HG03196 (cell line): Measurements from ENCODE around the gene SYPL1.

Experiments
- ATAC-seq: cut with Tn5 transposase; IDR thresholded peaks from one replicate; pipeline ENCODE4 v1.9.1; 2021; ENCODE audit not compliant: unreplicated experiment

The SYPL1 gene

DNA sequence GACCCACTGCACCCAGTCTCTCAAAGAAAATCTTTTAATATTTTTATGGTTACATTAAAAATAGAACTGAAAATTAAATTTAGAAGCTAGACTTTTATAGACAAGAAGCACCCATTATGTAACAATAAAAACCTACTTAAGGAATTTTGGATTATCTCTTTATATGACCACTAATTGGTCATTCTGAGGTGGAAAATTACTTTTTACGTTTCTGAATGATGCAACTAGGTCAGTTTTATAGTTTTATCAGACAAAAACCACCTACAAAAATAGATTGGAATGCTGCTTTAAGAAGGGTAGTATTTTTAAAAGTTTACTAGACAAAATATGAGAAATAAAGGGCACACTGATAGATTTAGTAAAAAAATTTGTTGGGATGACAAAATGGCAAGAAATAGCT, 16.5 kb downstream of the SYPL1 start:
- no peak for ATAC-seq

- ATAC-seq, result no peak
Measured at GRCh38 chr7:106094780-106095179, 17.3 kb downstream of the SYPL1 start.

DNA sequence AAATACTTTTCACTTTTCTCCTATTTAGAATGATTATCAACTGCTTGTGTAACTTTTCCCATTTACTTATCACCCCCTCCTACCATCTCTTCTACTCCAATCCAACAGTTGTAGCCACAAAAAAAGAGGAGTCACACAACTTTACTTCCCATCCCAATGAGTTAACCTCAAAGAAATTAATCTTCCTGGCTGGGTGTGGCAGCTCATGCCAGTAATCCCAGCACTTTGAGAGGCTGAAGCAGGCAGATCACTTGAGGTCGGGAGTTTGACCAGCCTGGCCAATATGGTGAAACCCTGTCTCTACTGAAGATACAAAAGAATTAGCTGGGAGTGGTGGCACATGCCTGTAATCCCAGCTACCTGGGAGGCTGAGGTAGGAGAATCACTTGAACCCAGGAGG, 19.9 kb downstream of the SYPL1 start:
- ATAC-seq, result no peak

DNA sequence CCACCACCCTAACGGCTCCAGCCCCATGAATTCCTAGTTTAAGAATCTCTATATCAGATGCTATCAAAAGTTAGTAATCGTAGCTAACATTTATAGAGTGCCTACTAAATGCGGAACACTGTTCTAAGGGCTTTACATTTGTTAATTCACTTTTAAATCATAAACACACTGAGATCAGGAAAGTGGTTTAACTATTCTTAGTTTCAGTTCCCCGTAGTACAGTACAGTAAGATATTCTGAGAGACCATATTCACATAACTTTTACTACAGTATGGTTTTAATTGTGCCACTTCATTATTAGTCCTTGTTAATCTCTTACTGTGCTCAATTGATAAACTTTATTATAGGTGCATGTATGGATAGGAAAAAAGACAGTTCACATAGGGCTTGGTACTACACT, 22.5 kb downstream of the SYPL1 start:
- no peak for ATAC-seq

- no peak for ATAC-seq
Measured at GRCh38 chr7:106088014-106088413, 24.1 kb downstream of the SYPL1 start.

GRCh38 chr7:106086062-106086461, 26.1 kb downstream of the SYPL1 start:
- no peak for ATAC-seq

DNA sequence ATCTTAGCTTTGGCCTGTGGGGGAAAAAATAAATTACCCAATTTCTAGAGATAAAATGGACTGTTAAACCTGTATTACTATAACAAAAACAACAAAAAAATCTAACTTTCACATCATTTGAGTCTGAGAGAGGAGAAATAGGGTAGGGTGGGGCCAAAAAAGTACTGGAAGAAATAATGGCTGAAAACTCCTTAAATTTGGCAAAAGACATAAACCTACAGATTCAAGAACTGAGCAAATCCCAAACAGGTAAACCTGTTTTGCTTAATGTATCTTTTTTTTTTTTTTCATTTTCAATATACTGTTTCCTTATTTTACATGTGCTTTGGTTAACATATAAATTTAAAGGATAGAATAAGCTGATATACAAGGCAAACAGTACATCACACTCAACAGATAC, 27.1 kb downstream of the SYPL1 start:
- ATAC-seq, result no peak

DNA sequence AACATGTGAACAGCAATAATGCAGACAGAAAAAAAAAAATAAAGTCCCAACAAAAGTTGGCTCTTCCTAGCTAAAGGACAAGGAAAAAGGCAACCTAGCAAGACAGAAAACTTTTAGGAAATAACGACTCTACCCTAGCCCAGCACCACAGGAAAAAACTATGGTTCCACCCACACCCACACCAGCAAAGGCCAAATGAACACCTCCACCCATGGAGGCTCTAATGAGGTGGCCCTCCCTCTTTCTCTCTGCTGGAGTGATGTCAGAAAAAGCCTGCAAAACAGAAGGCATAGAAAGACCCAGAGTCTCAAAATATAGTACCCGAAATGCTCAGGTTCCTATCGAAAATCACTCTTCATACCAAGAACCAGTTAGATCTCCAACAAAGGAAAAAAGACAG, 28.4 kb downstream of the SYPL1 start:
- ATAC-seq, result no peak

DNA sequence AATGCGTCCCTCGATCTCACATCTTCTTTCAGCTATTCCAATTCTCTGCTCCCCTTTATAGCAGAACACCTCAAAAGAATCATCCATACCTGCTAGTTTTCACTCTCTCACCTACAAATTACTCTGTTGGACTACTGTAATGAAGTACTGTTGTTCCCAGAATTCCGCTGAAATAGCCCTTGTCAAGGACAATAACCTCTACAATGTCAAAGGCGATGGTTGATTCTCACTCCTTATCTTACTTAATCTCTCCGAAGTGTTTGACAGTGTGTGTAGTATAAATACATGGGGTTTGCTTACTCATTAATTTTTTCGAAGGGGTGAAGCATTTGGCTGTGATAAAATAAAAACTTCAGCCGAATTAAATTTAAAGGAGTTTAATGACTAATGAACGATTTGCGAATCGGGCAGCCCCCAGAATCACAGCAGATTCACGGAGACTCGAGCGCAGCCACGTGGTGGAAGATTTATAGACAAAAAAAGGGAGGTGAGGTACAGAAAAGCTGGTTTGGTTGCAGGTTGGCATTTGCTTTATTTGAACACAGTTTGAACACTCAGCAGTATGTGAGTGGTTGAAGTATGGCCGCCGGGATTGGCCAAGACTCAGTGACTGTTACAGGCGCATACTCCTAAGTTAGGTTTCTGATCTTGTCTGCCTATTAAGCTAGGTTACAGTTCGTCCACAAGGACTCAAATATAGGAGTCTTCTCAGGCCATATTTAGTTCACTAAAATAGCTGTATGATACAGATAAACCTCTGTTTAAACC, 29.8 kb downstream of the SYPL1 start:
- ATAC-seq, result no peak

DNA sequence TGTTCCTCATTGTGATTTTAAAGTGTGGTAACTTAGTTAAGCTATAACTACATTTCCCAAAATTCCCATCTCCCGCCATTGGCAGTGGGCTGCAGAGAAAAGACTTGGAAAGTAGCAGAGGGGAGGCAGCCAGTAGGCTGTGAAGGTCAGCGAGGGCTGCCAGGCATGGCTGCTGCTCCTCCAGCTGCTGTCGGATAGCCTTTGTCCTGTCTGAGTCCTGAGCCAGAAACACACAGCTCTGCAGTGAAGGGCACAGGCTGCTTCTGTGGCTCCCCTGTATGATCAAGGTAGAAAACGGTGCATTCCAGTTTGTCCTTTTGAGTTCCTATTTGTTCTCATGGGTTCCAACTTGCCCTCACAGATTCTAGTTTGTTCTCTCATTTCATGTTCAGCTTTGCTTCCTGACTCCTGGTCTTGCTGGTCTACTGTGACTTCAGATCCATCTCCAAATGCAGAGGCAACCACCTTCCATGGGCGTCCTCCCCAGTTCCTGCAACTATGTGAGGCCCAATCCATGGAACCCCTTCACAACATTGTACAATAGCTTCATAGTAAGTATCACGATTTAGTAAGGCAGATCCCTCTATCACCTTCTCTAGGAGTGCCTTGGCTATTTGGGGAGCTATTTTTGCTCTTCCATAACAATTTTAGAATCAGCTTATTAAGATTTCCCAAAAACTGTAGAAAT, 31.7 kb downstream of the SYPL1 start:
- no peak for ATAC-seq

GRCh38 chr7:106076537-106076936, 35.6 kb downstream of the SYPL1 start:
- no peak for ATAC-seq

DNA sequence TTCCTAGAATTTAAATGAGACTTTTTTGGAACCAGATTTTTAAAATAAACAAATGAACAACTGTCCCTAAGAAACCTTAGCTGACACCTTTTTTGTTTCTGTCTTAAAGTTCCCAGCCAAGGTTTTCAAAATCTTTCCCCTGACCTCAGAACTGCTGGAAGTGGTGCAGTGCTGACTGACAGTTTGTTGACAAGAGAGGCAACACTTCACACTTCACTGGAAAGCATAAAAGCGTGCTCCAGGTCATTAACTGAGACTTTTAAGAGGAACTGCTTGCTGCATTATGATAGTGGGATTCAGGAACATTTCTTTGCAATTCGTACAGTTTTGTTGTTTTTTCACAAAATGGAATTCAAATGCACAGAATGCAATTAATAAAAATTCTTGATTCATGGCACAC, 36.2 kb downstream of the SYPL1 start:
- ATAC-seq, result no peak

DNA sequence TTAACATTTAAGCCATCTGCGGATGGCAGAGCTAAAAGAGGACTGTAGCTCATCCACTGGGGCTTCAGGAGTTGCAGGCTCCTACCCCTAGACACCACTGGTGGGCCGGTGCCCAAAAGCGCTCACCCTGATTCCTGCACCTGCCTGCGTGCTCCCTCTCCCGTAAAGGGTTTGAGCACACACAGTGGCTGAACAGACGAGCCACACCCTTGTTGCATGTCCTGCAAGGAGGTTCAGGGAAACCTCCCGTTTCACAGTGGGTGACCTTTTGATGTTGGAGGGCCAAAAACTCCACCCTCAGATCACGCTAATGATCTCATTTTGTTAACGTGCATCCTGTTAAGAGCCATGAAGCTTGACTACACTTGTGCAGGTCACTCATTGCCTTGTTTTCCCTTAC, 37.9 kb downstream of the SYPL1 start:
- no peak for ATAC-seq

GRCh38 chr7:106073701-106074100, 38.4 kb downstream of the SYPL1 start:
- no peak for ATAC-seq

DNA sequence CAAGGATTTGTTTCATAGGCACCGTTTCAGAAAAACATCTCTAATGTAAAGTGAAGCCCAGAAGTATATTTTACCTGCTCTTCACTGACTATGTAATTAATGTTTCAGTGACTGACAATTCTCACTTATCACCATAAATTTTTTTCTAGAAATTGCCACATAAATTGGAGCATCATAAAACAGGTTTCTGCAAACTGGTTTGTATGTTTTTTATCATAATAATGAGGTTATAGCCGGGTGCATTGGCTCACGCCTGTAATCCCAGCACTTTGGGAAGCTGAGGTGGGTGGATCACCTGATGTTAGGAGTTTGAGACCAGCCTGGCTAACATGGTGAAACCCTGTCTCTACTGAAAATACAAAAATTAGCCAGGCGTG, 39.4 kb downstream of the SYPL1 start:
- no peak for ATAC-seq

GRCh38 chr7:106071999-106072714, 40.0 kb downstream of the SYPL1 start:
- no peak for ATAC-seq

GRCh38 chr7:106071356-106071998, 40.6 kb downstream of the SYPL1 start:
- ATAC-seq, result peak; percentile 94

DNA sequence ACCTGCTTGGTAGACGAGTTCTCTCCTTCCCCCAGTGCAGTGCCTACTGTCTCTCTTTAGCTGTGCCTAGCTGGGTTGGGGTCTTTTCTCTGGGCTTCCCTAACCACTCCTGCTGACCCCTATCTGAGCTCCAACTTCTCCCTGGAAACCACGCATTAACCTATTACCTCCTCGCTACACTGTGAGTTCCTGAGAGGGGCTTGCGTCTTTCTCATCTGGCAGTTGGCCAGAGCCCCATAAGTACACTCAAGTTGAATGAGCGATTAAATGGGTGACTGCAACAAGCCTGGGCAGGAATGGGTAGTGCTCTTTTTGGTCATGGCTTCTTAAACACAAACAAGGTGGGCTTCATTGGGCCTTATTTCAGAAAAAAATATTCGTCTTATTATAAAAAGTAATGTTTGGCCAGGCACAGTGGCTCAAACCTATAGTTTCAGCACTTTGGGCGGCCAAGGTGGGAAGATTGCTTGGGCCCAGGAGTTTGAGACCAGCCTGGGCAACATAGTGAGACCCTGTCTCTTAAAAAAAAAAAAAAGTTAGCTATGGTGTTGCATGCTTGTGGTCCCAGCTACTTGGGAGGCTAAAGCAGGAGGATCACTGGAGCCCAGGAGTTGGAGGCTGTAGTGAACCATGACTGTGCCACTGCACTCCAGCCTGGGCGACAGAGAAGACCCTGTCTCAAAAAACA, 41.4 kb downstream of the SYPL1 start:
- ATAC-seq, result no peak

DNA sequence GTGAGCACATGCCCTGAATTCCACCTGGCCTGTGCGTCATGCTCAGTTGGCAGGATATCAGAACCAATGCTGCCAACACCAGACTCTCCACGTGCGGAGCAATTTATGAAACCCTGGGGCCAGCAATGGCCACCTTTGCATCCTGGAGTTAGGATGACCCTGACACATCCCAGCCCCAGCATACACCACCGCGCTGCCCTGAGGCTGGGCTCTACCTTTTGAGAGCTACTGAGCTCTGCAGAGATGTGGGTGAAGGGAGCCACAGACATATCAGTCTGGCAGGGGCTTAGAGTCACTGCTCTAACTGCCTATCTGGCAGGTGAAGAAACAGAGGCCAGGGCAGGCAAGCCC, 41.9 kb downstream of the SYPL1 start:
- no peak for ATAC-seq

- ATAC-seq, result no peak
Measured at GRCh38 chr7:106069471-106070200, 42.5 kb downstream of the SYPL1 start.
